HepG2 (cell line): ENCODE results near the gene EFCAB8. TPM values are rescaled to one million over a fixed set of nuclear protein-coding genes. Genes with fewer than 3 reads are reported as not detected.

Experiments used
- GABPA ChIP-seq, 2 experiments: IDR thresholded peaks; 2 replicates each; pipeline ENCODE4 v1.6.1; 2011 to 2016; ENCODE audit warnings: low read depth in 2 of 2, low read length in 1 of 2, missing biosample characterization in 1 of 2, missing genetic modification characterization in 1 of 2
- HMG20A ChIP-seq: IDR thresholded peaks from 2 replicates; pipeline ENCODE4 v1.6.1; 2016; ENCODE audit warnings: borderline replicate concordance
- HNRNPUL1 ChIP-seq: fragments of 200-400 bp; formaldehyde crosslinking; IDR thresholded peaks from 2 replicates; pipeline ENCODE4 v1.6.1; 2017; ENCODE audit warnings: low read depth, mild to moderate bottlenecking, low read length, moderate library complexity
- MAFF ChIP-seq: IDR thresholded peaks from 2 replicates; pipeline ENCODE4 v1.6.1; 2011; ENCODE audit warnings: low read depth, low read length, improper control_type of control experiment
- PHF21A ChIP-seq: sonication (generic); formaldehyde crosslinking; IDR thresholded peaks from 2 replicates; pipeline ENCODE4 v1.5.0; 2020; ENCODE audit warnings: mild to moderate bottlenecking, missing genetic modification reagents
- ZC3H13 ChIP-seq: sonication (generic); formaldehyde crosslinking; IDR thresholded peaks from 2 replicates; pipeline ENCODE4 v1.8.1; 2023; ENCODE audit warnings: mild to moderate bottlenecking, missing genetic modification reagents, moderate library complexity
- ZKSCAN1 ChIP-seq: fragments of 150-350 bp; IDR thresholded peaks from 2 replicates; pipeline ENCODE4 v1.6.1; 2014; ENCODE audit warnings: low read length
- ZNF12 ChIP-seq: sonication (generic); formaldehyde crosslinking; IDR thresholded peaks from 2 replicates; pipeline ENCODE4 v1.5.0; 2020; ENCODE audit warnings: missing genetic modification reagents
- ZNF382 ChIP-seq: sonication (generic); formaldehyde crosslinking; IDR thresholded peaks from 2 replicates; pipeline ENCODE4 v1.5.0; 2020; ENCODE audit warnings: missing genetic modification reagents, mild to moderate bottlenecking, borderline replicate concordance
- ZNF44 ChIP-seq: sonication (generic); formaldehyde crosslinking; IDR thresholded peaks from 2 replicates; pipeline ENCODE4 v1.5.1; 2020; ENCODE audit warnings: mild to moderate bottlenecking, missing genetic modification reagents
- ZNF569 ChIP-seq: sonication (generic); formaldehyde crosslinking; IDR thresholded peaks from 2 replicates; pipeline ENCODE4 v1.5.0; 2020; ENCODE audit warnings: mild to moderate bottlenecking, missing genetic modification reagents, moderate library complexity, borderline replicate concordance
- ZNF605 ChIP-seq: sonication (generic); formaldehyde crosslinking; IDR thresholded peaks from 2 replicates; pipeline ENCODE4 v1.8.0; 2022; ENCODE audit warnings: mild to moderate bottlenecking, missing genetic modification reagents
- ZZZ3 ChIP-seq: sonication (generic); formaldehyde crosslinking; IDR thresholded peaks from 2 replicates; pipeline ENCODE4 v1.4.0; 2020; ENCODE audit warnings: missing genetic modification reagents, mild to moderate bottlenecking, borderline replicate concordance
- polyA plus RNA-seq, 8 experiments: library from polyadenylated mRNA; depleted of rRNA in 3 of 8; stranded (reverse) in 7 of 8; unstranded in 1 of 8; fragments of >200 nt; fragmentation: Illumina TruSeq in 4 of 8; extraction: Trizol in 4 of 8; gene quantifications; 2 replicates each; pipeline versions ENCODE4 v1.2.1 to v1.2.3, GENCODE V29; 2011 to 2016; ENCODE audit warnings: low read depth in 4 of 8, missing spikeins in 1 of 8, mixed read lengths in 1 of 8; ENCODE audit not compliant: insufficient read depth in 1 of 8
- total RNA-seq, 5 experiments: library from RNA; depleted of rRNA; stranded (reverse); fragments of >200 nt; fragmentation: Illumina TruSeq; extraction: Trizol; gene quantifications; 2 replicates each; pipeline ENCODE4 v1.2.3, GENCODE V29; 2016; ENCODE audit warnings: low read depth in 1 of 5
- TF ChIP-seq, protein P1 (sequence below): sonication (generic); formaldehyde crosslinking; IDR thresholded peaks from 2 replicates; pipeline ENCODE4 v1.8.0; 2022; ENCODE audit warnings: missing genetic modification reagents, mild to moderate bottlenecking, moderate library complexity, borderline replicate concordance
- TF ChIP-seq, protein P2 (sequence below), 2 experiments: sonication (generic) in 1 of 2; formaldehyde crosslinking in 1 of 2; IDR thresholded peaks; 2 replicates each; pipeline versions ENCODE4 v1.5.1 to v1.6.1; 2011 to 2020; ENCODE audit warnings: borderline replicate concordance in 1 of 2, low read depth in 1 of 2, low read length in 1 of 2, mild to moderate bottlenecking in 1 of 2, missing genetic modification reagents in 1 of 2, moderate library complexity in 1 of 2
- TF ChIP-seq, protein P3 (sequence below): sonication (generic); formaldehyde crosslinking; IDR thresholded peaks from 2 replicates; pipeline ENCODE4 v1.5.1; 2020; ENCODE audit warnings: missing genetic modification reagents, mild to moderate bottlenecking, borderline replicate concordance
- TF ChIP-seq, protein P4 (sequence below): sonication (generic); formaldehyde crosslinking; IDR thresholded peaks from 2 replicates; pipeline ENCODE4 v1.5.1; 2020; ENCODE audit warnings: mild to moderate bottlenecking, missing genetic modification reagents

Gene EFCAB8
- total and polyA plus RNA-seq, 2 of the 13 experiments (the other 11 are each of a cell fraction or from before 2014, with no cell fraction given), result 0.15 to 0.22 TPM

DNA sequence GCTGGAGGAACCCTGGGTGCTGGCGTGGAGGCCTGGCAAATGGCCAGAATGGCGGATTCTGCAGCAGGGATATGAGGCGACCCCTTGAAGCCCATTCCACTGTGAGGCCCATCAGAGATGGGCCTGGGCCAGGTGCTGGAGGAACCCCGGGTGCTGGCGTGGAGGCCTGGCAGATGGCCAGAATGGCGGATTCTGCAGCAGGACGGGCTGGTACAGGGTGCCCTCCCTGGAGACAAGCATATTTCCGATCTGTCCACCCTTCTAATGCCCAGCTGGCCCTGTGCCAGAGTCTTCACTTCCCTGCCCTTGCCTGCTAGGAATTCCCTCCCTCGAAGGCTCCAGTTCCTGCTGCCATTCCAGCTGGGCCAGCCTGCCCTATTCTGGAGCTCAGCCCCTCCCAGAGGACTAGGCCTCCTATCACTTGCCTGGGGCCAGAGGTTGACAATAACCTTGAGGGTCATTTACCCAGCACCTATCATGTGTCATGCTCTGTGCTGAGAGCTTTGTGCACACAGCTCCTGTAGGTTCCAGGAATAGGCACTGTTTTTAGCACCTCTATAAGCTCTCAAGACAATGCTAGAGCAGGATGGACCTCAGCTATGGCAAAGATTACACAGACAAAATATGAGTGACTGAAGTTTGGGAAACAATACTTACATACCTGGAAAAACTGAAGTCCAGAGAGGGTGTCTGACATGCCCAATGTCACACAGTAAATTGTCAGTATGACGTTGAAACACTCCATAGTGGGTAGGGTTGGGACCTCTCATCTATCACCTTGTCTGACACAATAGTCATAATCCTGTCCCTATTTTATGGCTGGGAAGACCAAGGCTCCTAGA, 124.1 kb downstream of the EFCAB8 start (continued):
- no peak for TF ChIP-seq HNRNPUL1
- TF ChIP-seq ZNF605 (CRISPR knock-in tag), result no peak
- no peak for TF ChIP-seq ZC3H13 (CRISPR knock-in tag)
- no peak for TF ChIP-seq ZNF382
- TF ChIP-seq, protein P1, sequence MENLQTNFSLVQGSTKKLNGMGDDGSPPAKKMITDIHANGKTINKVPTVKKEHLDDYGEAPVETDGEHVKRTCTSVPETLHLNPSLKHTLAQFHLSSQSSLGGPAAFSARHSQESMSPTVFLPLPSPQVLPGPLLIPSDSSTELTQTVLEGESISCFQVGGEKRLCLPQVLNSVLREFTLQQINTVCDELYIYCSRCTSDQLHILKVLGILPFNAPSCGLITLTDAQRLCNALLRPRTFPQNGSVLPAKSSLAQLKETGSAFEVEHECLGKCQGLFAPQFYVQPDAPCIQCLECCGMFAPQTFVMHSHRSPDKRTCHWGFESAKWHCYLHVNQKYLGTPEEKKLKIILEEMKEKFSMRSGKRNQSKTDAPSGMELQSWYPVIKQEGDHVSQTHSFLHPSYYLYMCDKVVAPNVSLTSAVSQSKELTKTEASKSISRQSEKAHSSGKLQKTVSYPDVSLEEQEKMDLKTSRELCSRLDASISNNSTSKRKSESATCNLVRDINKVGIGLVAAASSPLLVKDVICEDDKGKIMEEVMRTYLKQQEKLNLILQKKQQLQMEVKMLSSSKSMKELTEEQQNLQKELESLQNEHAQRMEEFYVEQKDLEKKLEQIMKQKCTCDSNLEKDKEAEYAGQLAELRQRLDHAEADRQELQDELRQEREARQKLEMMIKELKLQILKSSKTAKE (CRISPR knock-in tag), result no peak
- TF ChIP-seq, protein P2, sequence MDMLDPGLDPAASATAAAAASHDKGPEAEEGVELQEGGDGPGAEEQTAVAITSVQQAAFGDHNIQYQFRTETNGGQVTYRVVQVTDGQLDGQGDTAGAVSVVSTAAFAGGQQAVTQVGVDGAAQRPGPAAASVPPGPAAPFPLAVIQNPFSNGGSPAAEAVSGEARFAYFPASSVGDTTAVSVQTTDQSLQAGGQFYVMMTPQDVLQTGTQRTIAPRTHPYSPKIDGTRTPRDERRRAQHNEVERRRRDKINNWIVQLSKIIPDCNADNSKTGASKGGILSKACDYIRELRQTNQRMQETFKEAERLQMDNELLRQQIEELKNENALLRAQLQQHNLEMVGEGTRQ (IDR thresholded peaks at IDR 0.05; ENCODE audit: low read depth, low read length), result no peak
- TF ChIP-seq, protein P2 (CRISPR knock-in tag; IDR thresholded peaks at IDR 0.05; ENCODE audit: borderline replicate concordance), result no peak
- TF ChIP-seq ZKSCAN1, result peak; percentile 64
- no peak for TF ChIP-seq ZNF12 (CRISPR knock-in tag)
- TF ChIP-seq, protein P3, sequence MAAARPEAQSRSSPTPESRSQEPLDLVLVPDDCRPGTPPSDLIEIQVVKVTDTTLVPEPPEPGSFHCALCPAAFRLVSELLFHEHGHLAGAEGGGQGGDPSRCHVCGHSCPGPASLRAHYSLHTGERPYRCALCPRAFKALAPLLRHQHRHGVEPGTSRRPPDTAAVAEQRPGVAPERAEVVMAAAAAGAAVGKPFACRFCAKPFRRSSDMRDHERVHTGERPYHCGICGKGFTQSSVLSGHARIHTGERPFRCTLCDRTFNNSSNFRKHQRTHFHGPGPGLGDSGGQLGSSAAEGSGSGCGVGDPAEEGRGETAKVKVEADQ, result no peak
- no peak for TF ChIP-seq ZNF569 (CRISPR knock-in tag)
- TF ChIP-seq PHF21A (CRISPR knock-in tag), result peak; percentile 33; the same call in 1 of the 2 replicates
- TF ChIP-seq HMG20A (CRISPR knock-in tag), result no peak
- TF ChIP-seq, protein P4, sequence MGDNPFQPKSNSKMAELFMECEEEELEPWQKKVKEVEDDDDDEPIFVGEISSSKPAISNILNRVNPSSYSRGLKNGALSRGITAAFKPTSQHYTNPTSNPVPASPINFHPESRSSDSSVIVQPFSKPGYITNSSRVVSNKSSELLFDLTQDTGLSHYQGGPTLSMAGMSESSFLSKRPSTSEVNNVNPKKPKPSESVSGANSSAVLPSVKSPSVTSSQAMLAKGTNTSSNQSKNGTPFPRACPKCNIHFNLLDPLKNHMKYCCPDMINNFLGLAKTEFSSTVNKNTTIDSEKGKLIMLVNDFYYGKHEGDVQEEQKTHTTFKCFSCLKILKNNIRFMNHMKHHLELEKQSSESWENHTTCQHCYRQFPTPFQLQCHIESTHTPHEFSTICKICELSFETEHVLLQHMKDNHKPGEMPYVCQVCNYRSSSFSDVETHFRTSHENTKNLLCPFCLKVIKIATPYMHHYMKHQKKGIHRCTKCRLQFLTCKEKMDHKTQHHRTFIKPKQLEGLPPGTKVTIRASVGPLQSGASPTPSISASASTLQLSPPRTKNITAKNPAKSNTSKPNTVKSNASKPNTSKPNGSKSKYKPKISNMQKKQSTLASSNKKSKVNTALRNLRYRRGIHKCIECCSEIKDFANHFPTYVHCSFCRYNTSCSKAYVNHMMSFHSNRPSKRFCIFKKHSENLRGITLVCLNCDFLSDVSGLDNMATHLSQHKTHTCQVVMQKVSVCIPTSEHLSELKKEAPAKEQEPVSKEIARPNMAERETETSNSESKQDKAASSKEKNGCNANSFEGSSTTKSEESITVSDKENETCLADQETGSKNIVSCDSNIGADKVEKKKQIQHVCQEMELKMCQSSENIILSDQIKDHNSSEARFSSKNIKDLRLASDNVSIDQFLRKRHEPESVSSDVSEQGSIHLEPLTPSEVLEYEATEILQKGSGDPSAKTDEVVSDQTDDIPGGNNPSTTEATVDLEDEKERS (CRISPR knock-in tag), result no peak
- no peak for TF ChIP-seq MAFF
- TF ChIP-seq ZNF44 (CRISPR knock-in tag), result no peak
- no peak for TF ChIP-seq ZZZ3 (CRISPR knock-in tag)
- no peak for TF ChIP-seq GABPA (IDR thresholded peaks at IDR 0.05; ENCODE audit: low read depth, low read length)
- no peak for TF ChIP-seq GABPA (CRISPR knock-in tag; IDR thresholded peaks at IDR 0.05; ENCODE audit: low read depth)
